RWPE1 (cell line): ENCODE data around the gene PNP.

Experiments used
- CTCF ChIA-PET: fragments of 350-600 bp; sonication (Branson Sonifier 250); formaldehyde crosslinking; extraction: SDS; loops from one replicate; lab custom pipeline; 2021; lab: Yijun Ruan, JAX
- POLR2A ChIA-PET: fragments of 400-600 bp; formaldehyde crosslinking; extraction: SDS; loops from one replicate; lab custom pipeline; 2020; ENCODE audit warnings: antibody characterized with exemption; ENCODE audit not compliant: low non-redundant PET; lab: Yijun Ruan, JAX
- DNase-seq: peaks from one replicate; pipeline ENCODE4 v3.0.0; 2012; ENCODE audit warnings: low spot score
- H3K27ac ChIP-seq: fragments of 450-650 bp; 2 replicates; pipeline ENCODE4 v1.5.1; 2017
- CTCF ChIP-seq: fragments of 450-650 bp; conservative IDR thresholded peaks from 2 replicates; pipeline ENCODE4 v1.5.1; 2017; ENCODE audit warnings: low read depth, mild to moderate bottlenecking

Gene PNP

GRCh38 chr14:20461225-20462141 lies 7.7 kb upstream of the PNP start, which contains the start of gene PIP4P1:
Gene PIP4P1 (minus strand): TSS chr14:20461434. CDS start chr14:20461325, 109 bp downstream.
- ChIA-PET POLR2A (interaction anchor here (0.6 to 1.7 kb wide), 5 partner anchors 8 to 921 kb away, joined by 3 to 8 read pairs (median 6); partner anchors contain the start of genes PARP2, PNP and TEP1), CTCF (interaction anchor here (0.7 to 0.9 kb wide), 2 partner anchors 45 to 147 kb away, joined by 3 read pairs; no protein-coding TSS in a partner anchor)
- TF ChIP-seq CTCF, result no peak

GRCh38 chr14:20468764-20469241 lies 403 bp upstream of the PNP start:
- peak; percentile 13 for DNase-seq
- ChIA-PET CTCF (interaction anchor here (0.8 kb wide), 1 partner anchor 42 kb away, joined by 6 read pairs; no protein-coding TSS in a partner anchor), POLR2A (interaction anchor here (1.8 kb wide), 1 partner anchor 7 kb away, joined by 8 read pairs; the partner anchor contains the start of gene PIP4P1)
- H3K27ac ChIP-seq, result peak overlapping the region; percentile 91
- TF ChIP-seq CTCF, result no peak

More at GRCh38 chr14:20461225-20462141, 7.7 kb upstream of the PNP start, which contains the start of gene PIP4P1:
- peak; percentile 94 for DNase-seq
- peak within 1 kb of the TSS; percentile 90 for H3K27ac ChIP-seq

GRCh38 chr14:20469890-20470602 lies 840 bp downstream of the PNP start:
- no peak for TF ChIP-seq CTCF
- POLR2A ChIA-PET, result interaction anchor here (0.5 to 1.8 kb wide), 6 partner anchors 9 to 149 kb away, joined by 3 to 8 read pairs (median 4); partner anchors contain the start of genes APEX1, OSGEP and PIP4P1
- CTCF ChIA-PET, result interaction anchor here (0.6 to 1.2 kb wide), 3 partner anchors 104 to 137 kb away, joined by 3 to 5 read pairs (median 3); partner anchors contain the start of gene RNASE12
- peak overlapping the region; percentile 91 for H3K27ac ChIP-seq
- DNase-seq, result peak; percentile 86

GRCh38 chr14:20470603-20470901 lies 1.3 kb downstream of the PNP start:
- CTCF ChIA-PET, result interaction anchor here (0.6 to 1.2 kb wide), 3 partner anchors 60 to 136 kb away, joined by 3 to 5 read pairs (median 3); partner anchors contain the start of gene RNASE12
- TF ChIP-seq CTCF, result no peak
- POLR2A ChIA-PET, result interaction anchor here (1.8 kb wide), 1 partner anchor 9 kb away, joined by 8 read pairs; the partner anchor contains the start of gene PIP4P1
- peak; percentile 41 for DNase-seq
- peak overlapping the region; percentile 91 for H3K27ac ChIP-seq

GRCh38 chr14:20472536-20473169 lies 3.4 kb downstream of the PNP start:
- no peak overlapping the region for H3K27ac ChIP-seq
- POLR2A ChIA-PET, result no interaction called here
- CTCF ChIA-PET, result interaction anchor here (0.6 kb wide), 1 partner anchor 21 kb away, joined by 4 read pairs; no protein-coding TSS in a partner anchor

More at GRCh38 chr14:20472536-20473169, 3.4 kb downstream of the PNP start:
- no peak for DNase-seq
- no peak for TF ChIP-seq CTCF
